ENCODE measurements around the gene DFFB.
"Not testable (repeated sequence)": the region's sequence is repeated elsewhere in the genome, so short reads cannot be mapped to it uniquely, and the experiment has no call there.

DFFB gene

GRCh38 chr1:3856923-3857790, at the start of gene DFFB, which contains the start of gene CEP104:
DFFB (plus strand) TSS chr1:3857476; CDS start chr1:3857604, 128 bp downstream.
CEP104 (minus strand) TSS chr1:3857211; CDS start chr1:3852407, 4,804 bp downstream.
- DNase-seq (ENCODE audit: low spot score): peak; percentile 90

GRCh38 chr1:3807769-3808168, 49.5 kb upstream of the DFFB start:
- DNase-seq (ENCODE audit: low spot score): no peak

GRCh38 chr1:3809680-3810079, 47.6 kb upstream of the DFFB start:
- no peak for DNase-seq (ENCODE audit: low spot score)

- not testable (repeated sequence) for DNase-seq (ENCODE audit: low spot score)
Observed at GRCh38 chr1:3810149-3810761, 47.0 kb upstream of the DFFB start.

GRCh38 chr1:3811595-3811911, 45.7 kb upstream of the DFFB start:
- no peak for DNase-seq (ENCODE audit: low spot score)

- no peak for DNase-seq (ENCODE audit: low spot score)
Observed at GRCh38 chr1:3814065-3814464, 43.2 kb upstream of the DFFB start.

- no peak for DNase-seq (ENCODE audit: low spot score)
Observed at GRCh38 chr1:3814771-3815561, 42.3 kb upstream of the DFFB start.

GRCh38 chr1:3816331-3817137, 40.7 kb upstream of the DFFB start:
- DNase-seq (ENCODE audit: low spot score): no peak

GRCh38 chr1:3817138-3817740, 40.0 kb upstream of the DFFB start:
- DNase-seq (ENCODE audit: low spot score): no peak

- no peak for DNase-seq (ENCODE audit: low spot score)
Observed at GRCh38 chr1:3817821-3818597, 39.3 kb upstream of the DFFB start.

GRCh38 chr1:3819771-3820200, 37.5 kb upstream of the DFFB start:
- DNase-seq (ENCODE audit: low spot score): no peak

GRCh38 chr1:3820316-3820715, 37.0 kb upstream of the DFFB start:
- DNase-seq (ENCODE audit: low spot score): no peak

GRCh38 chr1:3821004-3821403, 36.3 kb upstream of the DFFB start:
- no peak for DNase-seq (ENCODE audit: low spot score)

GRCh38 chr1:3821447-3821846, 35.8 kb upstream of the DFFB start:
- DNase-seq (ENCODE audit: low spot score): no peak

- no peak for DNase-seq (ENCODE audit: low spot score)
Observed at GRCh38 chr1:3821908-3822307, 35.4 kb upstream of the DFFB start.

GRCh38 chr1:3822421-3822820, 34.9 kb upstream of the DFFB start:
- no peak for DNase-seq (ENCODE audit: low spot score)

GRCh38 chr1:3824650-3825049, 32.6 kb upstream of the DFFB start:
- DNase-seq (ENCODE audit: low spot score): no peak

- DNase-seq (ENCODE audit: low spot score): no peak
Observed at GRCh38 chr1:3825356-3825755, 31.9 kb upstream of the DFFB start.

- peak; percentile 57 for DNase-seq (ENCODE audit: low spot score)
Observed at GRCh38 chr1:3827813-3828307, 29.4 kb upstream of the DFFB start.

GRCh38 chr1:3828391-3828790, 28.9 kb upstream of the DFFB start:
- no peak for DNase-seq (ENCODE audit: low spot score)

Measured in putamen (tissue), 1 donor.